Spleen (tissue), 11 donors: ENCODE results near the gene NXPH3. TPM values are rescaled to one million over a fixed set of nuclear protein-coding genes. Genes with fewer than 3 reads are reported as not detected.

Source experiments
- DNase-seq: peaks from one replicate; pipeline ENCODE4 v3.0.0-alpha.2; 2020
- H3K27ac ChIP-seq, 8 donors: fragments of 200-600 bp; sonication (generic) in 7 of 8; 1 replicate in 4 of 8; 2 replicates in 4 of 8; pipeline versions ENCODE4 v1.5.0 to v1.8.0; 2016 to 2021; ENCODE audit warnings: inconsistent platforms in 4 of 8, mild to moderate bottlenecking in 4 of 8, moderate library complexity in 1 of 8
- H3K27me3 ChIP-seq, 7 donors: fragments of 200-600 bp; sonication (generic) in 6 of 7; replicated peaks in 1 of 7; 1 replicate in 4 of 7; 2 replicates in 3 of 7; pipeline versions ENCODE4 v1.5.0 to v1.8.0; 2016 to 2021; ENCODE audit warnings: inconsistent platforms in 3 of 7, mild to moderate bottlenecking in 1 of 7
- H3K36me3 ChIP-seq, 6 donors: fragments of 200-600 bp; sonication (generic) in 5 of 6; 1 replicate in 4 of 6; 2 replicates in 2 of 6; pipeline versions ENCODE4 v1.5.0 to v1.8.0; 2016 to 2021; ENCODE audit warnings: inconsistent platforms in 2 of 6
- H3K4me1 ChIP-seq, 6 donors: fragments of 200-600 bp; sonication (generic) in 5 of 6; 1 replicate in 3 of 6; 2 replicates in 3 of 6; pipeline versions ENCODE4 v1.5.0 to v1.8.0; 2016 to 2021; ENCODE audit warnings: inconsistent platforms in 3 of 6
- H3K4me3 ChIP-seq, 8 donors: fragments of 200-600 bp; sonication (generic) in 7 of 8; 1 replicate in 4 of 8; 2 replicates in 4 of 8; pipeline versions ENCODE4 v1.5.0 to v1.8.0; 2016 to 2021; ENCODE audit warnings: inconsistent platforms in 4 of 8, mild to moderate bottlenecking in 4 of 8, moderate library complexity in 2 of 8
- H3K9me3 ChIP-seq, 8 donors: fragments of 200-600 bp; sonication (generic) in 7 of 8; 1 replicate in 4 of 8; 2 replicates in 4 of 8; pipeline versions ENCODE4 v1.5.0 to v1.8.0; 2016 to 2021; ENCODE audit warnings: inconsistent platforms in 4 of 8
- POLR2A ChIP-seq, 3 donors: fragments of 450-650 bp; IDR thresholded peaks; one replicate each; pipeline ENCODE4 v1.5.1; 2017; ENCODE audit warnings: antibody characterized with exemption in 3 of 3, mild to moderate bottlenecking in 1 of 3
- POLR2AphosphoS5 ChIP-seq, 3 donors: sonication (generic); formaldehyde crosslinking; IDR thresholded peaks; one replicate each; pipeline ENCODE4 v1.5.1; 2017; ENCODE audit warnings: antibody characterized with exemption in 3 of 3
- WGBS, 5 donors: extraction: QIAGEN DNeasy Blood & Tissue Kit in 3 of 5; methylation state at CpG; one replicate each; pipeline versions ENCODE4 v1.1.5 to v1.1.7; 2013 to 2018; 5-methylcytosine and 5-hydroxymethylcytosine counted together
- intact Hi-C: fragments of 100-400 bp; cut with DNase I; formaldehyde crosslinking; loops from one replicate; pipeline ENCODE4 v1.15.0; 2023; ENCODE audit warnings: low total_unique reads
- polyA plus RNA-seq, 3 donors: library from polyadenylated mRNA; stranded (reverse); fragments of 200-250 nt; gene quantifications; one replicate each; pipeline ENCODE4 v1.2.1, GENCODE V29; 2013
- total RNA-seq, 7 donors: library from RNA; depleted of rRNA in 3 of 7; stranded (reverse); fragments of >200 nt in 3 of 7; fragmentation: NEBNext Ultra II Directional in 4 of 7; extraction: Animal tissue kit (Norgen Biotek cat#: 25700) in 4 of 7; gene quantifications; one replicate each; pipeline versions ENCODE4 v1.1.0 to v1.2.1, GENCODE V29; 2016 to 2021
- TF ChIP-seq, protein P1 (sequence below), 11 experiments: fragments of 200-600 bp in 7 of 11; fragments of 450-650 bp in 4 of 11; sonication (generic) in 4 of 11; IDR thresholded peaks in 8 of 11; conservative IDR thresholded peaks in 3 of 11; 1 replicate in 7 of 11; 2 replicates in 4 of 11; pipeline versions ENCODE4 v1.4.0 to v1.8.0; 2016 to 2021; ENCODE audit warnings: antibody characterized with exemption in 11 of 11, inconsistent platforms in 4 of 11, mild to moderate bottlenecking in 1 of 11
- donor health status: healthy with polysubstance abuse.
- donor health status: DM: no; HTN: no; CAD: no; lungs with moderate emphysema.
- donor health status: DM: no; HTN: no; CAD: no.
- donor health status: Bipolar disorder and iron deficiency.
- donor health status: healthy.
- donor health status: DM: no; HTN: no; CAD: no.
- donor health status: DM: yes; HTN: yes; CAD: no.

Gene NXPH3
- total and polyA plus RNA-seq, 10 donors: 0.37 to 3.3 (median 1.4) TPM

DNA sequence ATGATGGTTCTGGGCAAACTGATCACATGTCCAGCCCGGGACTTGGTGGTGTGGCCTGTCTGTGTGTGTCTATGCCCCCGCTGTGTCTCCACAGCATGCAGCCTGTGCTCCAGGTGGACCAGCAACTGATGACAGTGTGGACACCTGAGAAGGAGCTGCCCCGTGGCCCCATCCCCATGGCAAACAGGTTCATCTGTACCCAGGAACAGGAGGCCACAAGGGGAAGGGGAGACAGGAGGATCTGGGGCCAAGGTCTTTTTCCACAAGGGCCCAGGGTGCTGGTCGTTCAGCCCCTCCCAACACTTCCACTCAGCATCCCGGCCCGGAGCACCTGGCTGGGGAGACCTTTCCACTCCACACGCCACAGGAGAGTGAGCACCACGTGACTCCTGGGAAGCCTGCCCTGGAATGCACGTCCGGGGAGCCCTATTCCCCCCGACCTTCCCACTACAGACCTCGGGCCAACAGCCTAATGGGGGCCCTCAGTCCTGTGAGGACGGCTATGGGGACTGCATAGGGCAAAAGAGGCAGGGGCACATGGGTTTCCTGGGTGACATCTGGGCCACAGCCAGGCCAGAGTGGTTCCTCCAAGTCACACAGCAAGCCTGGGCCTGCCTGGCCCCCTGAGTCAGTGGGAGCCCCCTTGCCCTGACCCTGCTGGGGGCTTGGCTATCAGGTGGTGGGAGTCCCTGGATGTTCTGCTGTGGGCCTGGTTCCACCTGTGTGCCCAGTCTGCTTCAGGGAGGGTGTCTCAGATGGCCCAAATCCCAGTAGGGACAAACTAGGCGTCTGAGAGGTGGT is 20.8 kb upstream of the NXPH3 start:
- Histone ChIP-seq H3K9me3 (no peaks in the 10 kb centered on the region), H3K4me3 (no peak overlapping the region), H3K4me1 (peaks cover 5 to 15% (median 8%) of the 10 kb centered on the region in 6 donors), H3K27me3 (peaks cover 0 to 22% (median 0%) of the 10 kb centered on the region in 7 donors), H3K36me3 (no peaks in the 10 kb centered on the region), H3K27ac (no peak overlapping the region)
- peak; percentile 59 for DNase-seq
- intact Hi-C loops: loop anchor here (5.0 to 10.0 kb wide), 3 partner anchors 60 to 143 kb away; partner anchors contain the start of genes NGFR and PHB1
- TF ChIP-seq, protein P1, sequence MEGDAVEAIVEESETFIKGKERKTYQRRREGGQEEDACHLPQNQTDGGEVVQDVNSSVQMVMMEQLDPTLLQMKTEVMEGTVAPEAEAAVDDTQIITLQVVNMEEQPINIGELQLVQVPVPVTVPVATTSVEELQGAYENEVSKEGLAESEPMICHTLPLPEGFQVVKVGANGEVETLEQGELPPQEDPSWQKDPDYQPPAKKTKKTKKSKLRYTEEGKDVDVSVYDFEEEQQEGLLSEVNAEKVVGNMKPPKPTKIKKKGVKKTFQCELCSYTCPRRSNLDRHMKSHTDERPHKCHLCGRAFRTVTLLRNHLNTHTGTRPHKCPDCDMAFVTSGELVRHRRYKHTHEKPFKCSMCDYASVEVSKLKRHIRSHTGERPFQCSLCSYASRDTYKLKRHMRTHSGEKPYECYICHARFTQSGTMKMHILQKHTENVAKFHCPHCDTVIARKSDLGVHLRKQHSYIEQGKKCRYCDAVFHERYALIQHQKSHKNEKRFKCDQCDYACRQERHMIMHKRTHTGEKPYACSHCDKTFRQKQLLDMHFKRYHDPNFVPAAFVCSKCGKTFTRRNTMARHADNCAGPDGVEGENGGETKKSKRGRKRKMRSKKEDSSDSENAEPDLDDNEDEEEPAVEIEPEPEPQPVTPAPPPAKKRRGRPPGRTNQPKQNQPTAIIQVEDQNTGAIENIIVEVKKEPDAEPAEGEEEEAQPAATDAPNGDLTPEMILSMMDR (IDR thresholded peaks at IDR 0.05 in 8 of 11, conservative IDR thresholded peaks at IDR 0.05 in 3 of 11): no peak
- no peak for TF ChIP-seq POLR2AphosphoS5 (IDR thresholded peaks at IDR 0.05)
- TF ChIP-seq POLR2A (IDR thresholded peaks at IDR 0.05): no peak
- 86 to 95% (median 89%) methylated on average over 3 to 14 of the region's 14 CpGs for WGBS, 5 donors

DNA sequence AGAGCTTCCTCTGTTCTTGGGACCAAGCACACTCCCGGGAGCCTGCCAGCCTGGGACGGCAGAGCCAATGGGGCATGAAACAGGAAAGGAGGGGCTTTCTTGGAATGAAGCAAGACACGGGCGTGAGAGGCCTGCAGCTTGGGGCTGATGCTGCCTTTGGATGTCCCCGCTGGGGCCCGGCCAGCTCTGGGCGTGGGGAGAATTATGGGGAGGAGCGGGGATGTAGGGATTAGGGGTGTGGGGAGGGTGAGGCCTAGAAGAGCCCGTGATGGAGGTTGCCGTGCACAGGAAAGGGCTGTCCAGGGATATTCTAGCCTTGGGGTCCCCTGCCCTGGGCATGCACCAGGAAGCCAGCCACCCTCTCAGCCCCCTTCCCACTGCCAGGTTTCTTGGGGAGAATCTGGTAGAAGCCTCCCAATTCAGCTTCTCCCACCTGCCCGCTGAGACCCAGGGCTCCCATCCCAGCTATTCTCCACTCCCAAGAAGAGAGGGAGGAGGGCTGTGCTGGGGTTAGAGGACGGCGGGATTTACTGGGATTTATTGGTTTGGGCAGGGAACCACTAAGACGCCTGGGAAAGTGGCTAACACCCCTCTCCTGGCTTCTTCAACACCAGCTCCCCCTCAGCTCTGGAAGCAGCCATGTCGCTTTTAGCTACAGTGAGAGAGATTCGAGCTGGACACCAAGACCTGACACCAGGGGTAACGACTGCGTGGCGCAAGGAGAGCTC is 20.0 kb upstream of the NXPH3 start:
- intact Hi-C loops: loop anchor here (5.0 to 10.0 kb wide), 3 partner anchors 61 to 143 kb away; partner anchors contain the start of genes NGFR and PHB1
- Histone ChIP-seq H3K27ac (no peak overlapping the region), H3K27me3 (peaks cover 0 to 22% (median 0%) of the 10 kb centered on the region in 7 donors), H3K4me1 (peaks cover 5 to 15% (median 8%) of the 10 kb centered on the region in 6 donors), H3K36me3 (no peaks in the 10 kb centered on the region), H3K9me3 (no peaks in the 10 kb centered on the region), H3K4me3 (peak overlapping the region in 1 of 8 donors; percentile 36)
- DNase-seq: peak; percentile 39
- no peak for TF ChIP-seq POLR2AphosphoS5 (IDR thresholded peaks at IDR 0.05)
- TF ChIP-seq, protein P1 (IDR thresholded peaks at IDR 0.05 in 8 of 11, conservative IDR thresholded peaks at IDR 0.05 in 3 of 11): no peak
- no peak for TF ChIP-seq POLR2A (IDR thresholded peaks at IDR 0.05)
- whole genome bisulfite sequencing, 5 donors: 70 to 81% (median 71%) methylated on average over 19 of the region's 19 CpGs

GRCh38 chr17:49556223-49556943 is 19.3 kb upstream of the NXPH3 start:
- DNase-seq: peak; percentile 94
- Histone ChIP-seq H3K27me3 (peaks cover 0 to 22% (median 0%) of the 10 kb centered on the region in 7 donors), H3K36me3 (no peaks in the 10 kb centered on the region), H3K9me3 (no peaks in the 10 kb centered on the region), H3K27ac (no peak overlapping the region), H3K4me1 (peaks cover 5 to 15% (median 8%) of the 10 kb centered on the region in 6 donors), H3K4me3 (peak overlapping the region in 1 of 8 donors; percentile 36)
- intact Hi-C loops: loop anchor here (5.0 to 10.0 kb wide), 3 partner anchors 62 to 144 kb away; partner anchors contain the start of genes NGFR and PHB1
- TF ChIP-seq POLR2A (IDR thresholded peaks at IDR 0.05): no peak
- peak in 2 of 3 donors; percentile 54 to 71 for TF ChIP-seq POLR2AphosphoS5 (IDR thresholded peaks at IDR 0.05)
- TF ChIP-seq, protein P1 (IDR thresholded peaks at IDR 0.05 in 8 of 11, conservative IDR thresholded peaks at IDR 0.05 in 3 of 11): peak; percentile 82 to 98 (median 96)
- WGBS, 5 donors: 15 to 19% (median 18%) methylated on average over 19 to 30 of the region's 30 CpGs
